ENCODE measurements around the gene GPC5.

Gene GPC5

GRCh38 chr13:91601807-91602206, 203.4 kb downstream of the GPC5 start:
- DNase-seq: no peak

GRCh38 chr13:91609353-91609752, 210.9 kb downstream of the GPC5 start:
- DNase-seq: peak; percentile 3

- no peak for DNase-seq
Observed at GRCh38 chr13:91618315-91618714, 219.9 kb downstream of the GPC5 start.

GRCh38 chr13:91620670-91621141, 222.3 kb downstream of the GPC5 start:
- DNase-seq: no peak

- no peak for DNase-seq
Observed at GRCh38 chr13:91621161-91621560, 222.7 kb downstream of the GPC5 start.

- DNase-seq: no peak
Observed at GRCh38 chr13:91621963-91622362, 223.5 kb downstream of the GPC5 start.

GRCh38 chr13:91622778-91623550, 224.5 kb downstream of the GPC5 start:
- DNase-seq: no peak

GRCh38 chr13:91627952-91628739, 229.7 kb downstream of the GPC5 start:
- no peak for DNase-seq

- DNase-seq: no peak
Observed at GRCh38 chr13:91630946-91631345, 232.5 kb downstream of the GPC5 start.

GRCh38 chr13:91632086-91632485, 233.7 kb downstream of the GPC5 start:
- DNase-seq: no peak

GRCh38 chr13:91639330-91639729, 240.9 kb downstream of the GPC5 start:
- no peak for DNase-seq

- no peak for DNase-seq
Observed at GRCh38 chr13:91643394-91643793, 245.0 kb downstream of the GPC5 start.

- no peak for DNase-seq
Observed at GRCh38 chr13:91644806-91645205, 246.4 kb downstream of the GPC5 start.

GRCh38 chr13:91647361-91647990, 249.1 kb downstream of the GPC5 start:
- DNase-seq: no peak

GRCh38 chr13:91648012-91648411, 249.6 kb downstream of the GPC5 start:
- DNase-seq: no peak

- DNase-seq: no peak
Observed at GRCh38 chr13:91649456-91649855, 251.0 kb downstream of the GPC5 start.

- no peak for DNase-seq
Observed at GRCh38 chr13:91652404-91653301, 254.2 kb downstream of the GPC5 start.

- DNase-seq: no peak
Observed at GRCh38 chr13:91655731-91656130, 257.3 kb downstream of the GPC5 start.

GRCh38 chr13:91657283-91657682, 258.9 kb downstream of the GPC5 start:
- no peak for DNase-seq

GRCh38 chr13:91659256-91660075, 261.0 kb downstream of the GPC5 start:
- no peak for DNase-seq

- no peak for DNase-seq
Observed at GRCh38 chr13:91660076-91660415, 261.6 kb downstream of the GPC5 start.

All from NCI-H524 treated with DMSO at 0.1 percent for 48 hours (cell line).